ENCODE results near the gene COA8.

DNA sequence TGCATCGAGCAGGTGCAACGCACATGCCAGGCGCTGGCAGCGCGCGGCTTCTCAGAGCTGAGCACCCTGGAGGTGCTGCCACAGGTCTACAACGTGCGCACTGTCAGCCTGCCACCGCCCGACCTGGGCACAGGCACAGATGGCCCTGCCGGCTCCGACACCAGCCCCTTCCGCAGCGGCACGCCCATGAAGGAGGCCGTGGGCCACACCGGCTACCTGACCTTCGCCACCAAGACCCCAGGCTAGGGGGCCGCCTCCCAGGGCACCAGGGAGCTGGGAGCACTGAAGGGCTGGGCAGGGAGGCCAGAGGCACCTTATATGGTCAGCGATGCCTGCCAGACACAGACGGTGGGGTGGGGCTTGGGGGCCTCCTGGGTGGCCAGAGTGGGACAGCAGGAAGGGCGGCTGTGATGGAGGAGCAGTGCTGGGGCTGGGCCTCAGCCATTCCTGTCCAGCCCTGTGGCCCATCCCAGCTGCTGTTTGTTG, 28.1 kb upstream of the COA8 start:
- TF ChIP-seq, protein P1, sequence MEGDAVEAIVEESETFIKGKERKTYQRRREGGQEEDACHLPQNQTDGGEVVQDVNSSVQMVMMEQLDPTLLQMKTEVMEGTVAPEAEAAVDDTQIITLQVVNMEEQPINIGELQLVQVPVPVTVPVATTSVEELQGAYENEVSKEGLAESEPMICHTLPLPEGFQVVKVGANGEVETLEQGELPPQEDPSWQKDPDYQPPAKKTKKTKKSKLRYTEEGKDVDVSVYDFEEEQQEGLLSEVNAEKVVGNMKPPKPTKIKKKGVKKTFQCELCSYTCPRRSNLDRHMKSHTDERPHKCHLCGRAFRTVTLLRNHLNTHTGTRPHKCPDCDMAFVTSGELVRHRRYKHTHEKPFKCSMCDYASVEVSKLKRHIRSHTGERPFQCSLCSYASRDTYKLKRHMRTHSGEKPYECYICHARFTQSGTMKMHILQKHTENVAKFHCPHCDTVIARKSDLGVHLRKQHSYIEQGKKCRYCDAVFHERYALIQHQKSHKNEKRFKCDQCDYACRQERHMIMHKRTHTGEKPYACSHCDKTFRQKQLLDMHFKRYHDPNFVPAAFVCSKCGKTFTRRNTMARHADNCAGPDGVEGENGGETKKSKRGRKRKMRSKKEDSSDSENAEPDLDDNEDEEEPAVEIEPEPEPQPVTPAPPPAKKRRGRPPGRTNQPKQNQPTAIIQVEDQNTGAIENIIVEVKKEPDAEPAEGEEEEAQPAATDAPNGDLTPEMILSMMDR (IDR thresholded peaks at IDR 0.05 in 2 of 3, conservative IDR thresholded peaks at IDR 0.05 in 1 of 3; ENCODE audit: control insufficient read depth in 2 of 3, extremely low read depth in 1 of 3, insufficient read depth in 1 of 3, low read depth in 3 of 3, low read length in 3 of 3): no peak
- no peak for TF ChIP-seq CEBPB (IDR thresholded peaks at IDR 0.05; ENCODE audit: borderline replicate concordance in 1 of 2, low read depth in 2 of 2, low read length in 2 of 2)
- no peak for TF ChIP-seq NFYA (IDR thresholded peaks at IDR 0.05; ENCODE audit: borderline replicate concordance, low read depth, low read length)
- TF ChIP-seq, protein P2, sequence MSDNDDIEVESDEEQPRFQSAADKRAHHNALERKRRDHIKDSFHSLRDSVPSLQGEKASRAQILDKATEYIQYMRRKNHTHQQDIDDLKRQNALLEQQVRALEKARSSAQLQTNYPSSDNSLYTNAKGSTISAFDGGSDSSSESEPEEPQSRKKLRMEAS (IDR thresholded peaks at IDR 0.05; ENCODE audit: low read depth, low read length): no peak
